GM23248 (cell line): Measurements from ENCODE around the gene FAM25G.
"Not testable (repeated sequence)": the region's sequence is repeated elsewhere in the genome, so short reads cannot be mapped to it uniquely, and the experiment has no call there.

ENCODE experiments used
- EZH2 ChIP-seq: fragments of 200-600 bp; sonication (generic); IDR thresholded peaks from 2 replicates; pipeline ENCODE4 v1.6.1; 2018; ENCODE audit warnings: antibody characterized with exemption, mild to moderate bottlenecking; ENCODE audit not compliant: insufficient read depth, poor library complexity, severe bottlenecking
- EZH2phosphoT487 ChIP-seq: fragments of 200-600 bp; sonication (generic); IDR thresholded peaks from 2 replicates; pipeline ENCODE4 v1.6.1; 2018; ENCODE audit warnings: antibody characterized with exemption, moderate library complexity, mild to moderate bottlenecking, low read depth; ENCODE audit not compliant: insufficient read depth

GRCh38 chr10:47484786-47485185 is 6.7 kb downstream of the FAM25G start:
- TF ChIP-seq EZH2phosphoT487, EZH2: not testable (repeated sequence)
